ENCODE measurements around the gene TEP1.

Gene TEP1

DNA sequence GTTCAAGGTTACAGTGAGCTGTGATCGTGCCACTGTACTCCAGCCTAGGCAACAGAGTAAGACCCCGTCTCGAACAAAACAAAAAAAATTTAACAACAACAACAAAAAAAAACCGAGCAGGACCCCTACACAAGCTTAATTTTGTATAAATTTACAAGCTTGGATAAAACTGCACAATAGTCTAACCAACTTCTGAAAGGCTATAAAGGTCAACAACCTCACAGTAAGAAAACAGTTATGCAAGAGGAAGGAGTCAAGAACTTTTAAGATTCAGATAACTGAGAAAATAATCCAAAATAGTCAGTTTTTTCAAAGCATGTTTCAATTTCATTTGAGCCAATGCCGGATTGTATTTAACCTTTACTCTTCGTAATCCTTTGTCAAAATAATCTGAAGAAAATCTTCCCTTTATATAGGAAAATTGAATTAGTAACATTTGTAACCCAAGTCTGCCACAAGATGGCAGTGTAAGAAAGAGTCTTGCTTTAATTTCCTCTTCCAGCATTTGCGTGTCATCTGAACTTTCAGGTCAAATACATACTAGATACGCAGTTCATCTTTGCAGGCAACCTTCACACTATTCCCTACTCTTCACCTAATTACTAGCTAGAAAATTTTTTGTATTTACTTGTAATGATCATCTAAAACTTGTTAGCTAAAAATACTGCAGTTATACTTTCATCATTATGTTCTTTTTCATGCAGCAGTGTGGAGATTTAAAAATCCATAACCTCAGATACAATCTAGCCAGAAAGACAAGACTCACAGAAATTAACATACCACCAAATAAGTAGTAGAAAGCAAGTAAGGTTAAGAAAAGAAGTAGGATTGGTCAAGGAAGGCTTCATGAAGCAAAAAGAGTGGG is 86.1 kb downstream of the TEP1 start:
- H3K27me3 ChIP-seq, result no peaks in the 10 kb centered on the region
- no peaks in the 10 kb centered on the region for H3K9me3 ChIP-seq
- no peak overlapping the region for H3K27ac ChIP-seq
- no peak overlapping the region for H3K4me3 ChIP-seq (ENCODE audit: low read depth in 1 of 2, low read length in 1 of 2)
- H3K36me3 ChIP-seq, result no peaks in the 10 kb centered on the region
- TF ChIP-seq, protein P1, sequence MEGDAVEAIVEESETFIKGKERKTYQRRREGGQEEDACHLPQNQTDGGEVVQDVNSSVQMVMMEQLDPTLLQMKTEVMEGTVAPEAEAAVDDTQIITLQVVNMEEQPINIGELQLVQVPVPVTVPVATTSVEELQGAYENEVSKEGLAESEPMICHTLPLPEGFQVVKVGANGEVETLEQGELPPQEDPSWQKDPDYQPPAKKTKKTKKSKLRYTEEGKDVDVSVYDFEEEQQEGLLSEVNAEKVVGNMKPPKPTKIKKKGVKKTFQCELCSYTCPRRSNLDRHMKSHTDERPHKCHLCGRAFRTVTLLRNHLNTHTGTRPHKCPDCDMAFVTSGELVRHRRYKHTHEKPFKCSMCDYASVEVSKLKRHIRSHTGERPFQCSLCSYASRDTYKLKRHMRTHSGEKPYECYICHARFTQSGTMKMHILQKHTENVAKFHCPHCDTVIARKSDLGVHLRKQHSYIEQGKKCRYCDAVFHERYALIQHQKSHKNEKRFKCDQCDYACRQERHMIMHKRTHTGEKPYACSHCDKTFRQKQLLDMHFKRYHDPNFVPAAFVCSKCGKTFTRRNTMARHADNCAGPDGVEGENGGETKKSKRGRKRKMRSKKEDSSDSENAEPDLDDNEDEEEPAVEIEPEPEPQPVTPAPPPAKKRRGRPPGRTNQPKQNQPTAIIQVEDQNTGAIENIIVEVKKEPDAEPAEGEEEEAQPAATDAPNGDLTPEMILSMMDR (IDR thresholded peaks at IDR 0.05), result peak; percentile 70
- H3K4me1 ChIP-seq (ENCODE audit: control insufficient read depth in 1 of 2, insufficient read depth in 1 of 2, low read depth in 1 of 2, low read length in 1 of 2), result peaks cover 0 to 4% of the 10 kb centered on the region in 2 experiments

DNA sequence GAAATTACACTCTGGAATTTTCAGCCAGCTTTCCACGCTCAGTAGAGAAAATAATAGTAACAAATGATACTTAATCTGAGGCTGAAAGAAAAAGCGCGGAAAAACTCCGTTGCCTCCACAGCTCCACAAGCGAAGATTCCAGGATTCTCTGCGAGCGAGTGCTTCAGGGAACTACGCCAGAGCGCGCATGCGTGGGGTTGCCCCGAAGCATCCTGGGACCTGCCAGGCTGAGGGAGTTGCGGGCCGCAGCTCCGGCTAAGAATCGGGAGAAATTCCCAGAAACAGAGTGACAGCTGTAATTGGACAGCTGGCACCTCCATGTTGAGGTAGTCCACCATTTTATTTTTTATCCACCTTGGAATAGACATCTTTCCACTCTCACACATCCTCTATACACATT is 95.6 kb downstream of the TEP1 start:
- peaks cover 4% of the 10 kb centered on the region for H3K36me3 ChIP-seq
- TF ChIP-seq, protein P1 (IDR thresholded peaks at IDR 0.05), result no peak

More for the DNA sequence above, 95.6 kb downstream of the TEP1 start:
- no peaks in the 10 kb centered on the region for H3K4me1 ChIP-seq (ENCODE audit: control insufficient read depth in 1 of 2, insufficient read depth in 1 of 2, low read depth in 1 of 2, low read length in 1 of 2)
- no peaks in the 10 kb centered on the region for H3K9me3 ChIP-seq
- H3K27ac ChIP-seq, result no peak overlapping the region
- no peaks in the 10 kb centered on the region for H3K27me3 ChIP-seq
- H3K4me3 ChIP-seq (ENCODE audit: low read depth in 1 of 2, low read length in 1 of 2), result no peak overlapping the region

All from neutrophil (primary cell).